ACC112 (cell line): ENCODE data around the gene CLEC1A.

ENCODE experiments used
- H2AFZ ChIP-seq: fragments of 200-600 bp; sonication (generic); one replicate; pipeline ENCODE4 v1.6.0; 2017; ENCODE audit warnings: antibody characterized with exemption, low read length; ENCODE audit not compliant: unreplicated experiment
- H3K27ac ChIP-seq: fragments of 200-600 bp; sonication (generic); 2 replicates; pipeline ENCODE4 v1.5.1; 2014; ENCODE audit warnings: low read depth, mild to moderate bottlenecking, antibody characterized with exemption, low read length, moderate library complexity
- H3K27me3 ChIP-seq: fragments of 200-600 bp; sonication (generic); 2 replicates; pipeline ENCODE4 v1.6.1; 2014; ENCODE audit warnings: mild to moderate bottlenecking, antibody characterized with exemption, low read length, moderate library complexity, mixed read lengths; ENCODE audit not compliant: insufficient read depth
- H3K36me3 ChIP-seq: fragments of 200-600 bp; sonication (generic); 2 replicates; pipeline ENCODE4 v1.6.1; 2016; ENCODE audit warnings: mild to moderate bottlenecking, antibody characterized with exemption, low read length, moderate library complexity, mixed read lengths; ENCODE audit not compliant: insufficient read depth
- H3K4me1 ChIP-seq: fragments of 200-600 bp; sonication (generic); one replicate; pipeline ENCODE4 v1.6.1; 2016; ENCODE audit warnings: low read length, mixed read lengths; ENCODE audit not compliant: insufficient read depth, unreplicated experiment, control insufficient read depth
- H3K4me3 ChIP-seq: fragments of 200-600 bp; sonication (generic); 2 replicates; pipeline ENCODE4 v1.5.1; 2014; ENCODE audit warnings: mild to moderate bottlenecking, low read depth, low read length
- H3K79me2 ChIP-seq: fragments of 200-600 bp; sonication (generic); one replicate; pipeline ENCODE4 v1.6.0; 2016; ENCODE audit warnings: low read length; ENCODE audit not compliant: control insufficient read depth, unreplicated experiment, insufficient read depth

The CLEC1A gene

DNA sequence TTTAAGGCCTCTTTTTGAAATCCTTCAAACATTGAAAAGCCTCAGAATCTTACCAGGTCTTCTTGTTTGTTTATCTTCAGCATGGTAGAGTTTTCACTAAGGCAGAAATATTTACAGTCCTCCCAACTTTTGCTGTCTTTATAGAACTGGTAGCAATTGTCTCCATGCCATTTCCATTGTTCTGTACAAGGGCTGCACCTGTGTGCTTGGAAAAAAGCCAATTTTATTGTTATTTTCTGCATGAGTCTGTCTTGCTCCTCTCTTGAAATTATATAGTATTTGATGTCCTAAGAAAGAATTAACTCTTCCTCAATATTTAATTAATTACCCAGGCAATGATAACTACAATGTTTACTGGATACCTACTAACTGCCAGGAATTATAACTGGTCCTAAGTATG is 23.3 kb downstream of the CLEC1A start:
- no peaks in the 10 kb centered on the region for H3K79me2 ChIP-seq
- H3K27ac ChIP-seq, result no peak overlapping the region
- H3K27me3 ChIP-seq, result peaks cover 57% of the 10 kb centered on the region
- no peak overlapping the region for H2AFZ ChIP-seq
- H3K4me1 ChIP-seq, result no peaks in the 10 kb centered on the region
- H3K36me3 ChIP-seq, result no peaks in the 10 kb centered on the region
- no peak overlapping the region for H3K4me3 ChIP-seq

GRCh38 chr12:10073261-10073660 is 25.5 kb downstream of the CLEC1A start:
- Histone ChIP-seq H3K27me3 (peaks cover 70% of the 10 kb centered on the region), H3K79me2 (no peaks in the 10 kb centered on the region), H2AFZ (no peak overlapping the region), H3K4me1 (no peaks in the 10 kb centered on the region), H3K4me3 (no peak overlapping the region), H3K27ac (no peak overlapping the region), H3K36me3 (no peaks in the 10 kb centered on the region)

DNA sequence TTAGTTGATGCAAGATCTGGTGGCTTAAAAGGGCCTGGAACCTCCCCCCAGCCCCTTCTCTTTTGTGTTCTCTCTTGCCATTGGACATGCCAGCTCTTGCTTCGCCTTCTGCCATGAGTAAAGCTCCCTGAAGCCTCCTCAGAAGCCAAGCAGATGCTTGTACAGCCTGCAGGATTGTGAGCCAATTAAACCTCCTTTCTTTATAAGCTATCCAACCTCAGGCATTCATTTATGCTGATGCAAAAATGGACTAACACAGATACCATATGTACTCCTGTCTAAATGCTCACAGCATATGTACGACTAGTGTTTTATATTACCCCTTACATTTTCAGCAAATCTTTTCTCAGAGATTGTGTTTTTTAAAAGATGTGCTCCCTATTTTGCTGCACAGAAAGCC is 26.7 kb downstream of the CLEC1A start:
- H3K4me3 ChIP-seq, result no peak overlapping the region
- H3K4me1 ChIP-seq, result no peaks in the 10 kb centered on the region
- no peaks in the 10 kb centered on the region for H3K79me2 ChIP-seq
- H2AFZ ChIP-seq, result no peak overlapping the region
- peaks cover 68% of the 10 kb centered on the region for H3K27me3 ChIP-seq
- H3K36me3 ChIP-seq, result no peaks in the 10 kb centered on the region
- H3K27ac ChIP-seq, result no peak overlapping the region

DNA sequence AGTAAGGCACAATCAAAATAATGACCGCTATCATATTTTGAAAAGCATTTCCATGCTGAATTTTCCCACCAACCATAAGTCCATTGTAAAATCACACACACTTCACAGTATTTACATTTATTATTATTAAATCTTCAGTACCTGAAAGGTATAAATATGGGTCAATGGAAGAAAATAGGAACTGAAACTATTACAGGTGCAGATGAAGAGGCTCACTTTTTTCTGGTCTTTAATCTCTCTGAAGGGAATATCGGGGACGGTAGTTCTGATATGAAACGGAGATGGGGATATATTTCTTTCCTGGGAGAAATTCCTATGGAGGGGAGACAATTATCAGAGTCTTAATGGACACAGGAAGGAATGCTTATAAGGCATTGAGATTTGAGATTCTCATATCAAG is 28.4 kb downstream of the CLEC1A start:
- Histone ChIP-seq H3K4me3 (no peak overlapping the region), H3K27me3 (peaks cover 62% of the 10 kb centered on the region), H3K27ac (no peak overlapping the region), H3K36me3 (no peaks in the 10 kb centered on the region), H2AFZ (no peak overlapping the region), H3K79me2 (no peaks in the 10 kb centered on the region), H3K4me1 (no peaks in the 10 kb centered on the region)

DNA sequence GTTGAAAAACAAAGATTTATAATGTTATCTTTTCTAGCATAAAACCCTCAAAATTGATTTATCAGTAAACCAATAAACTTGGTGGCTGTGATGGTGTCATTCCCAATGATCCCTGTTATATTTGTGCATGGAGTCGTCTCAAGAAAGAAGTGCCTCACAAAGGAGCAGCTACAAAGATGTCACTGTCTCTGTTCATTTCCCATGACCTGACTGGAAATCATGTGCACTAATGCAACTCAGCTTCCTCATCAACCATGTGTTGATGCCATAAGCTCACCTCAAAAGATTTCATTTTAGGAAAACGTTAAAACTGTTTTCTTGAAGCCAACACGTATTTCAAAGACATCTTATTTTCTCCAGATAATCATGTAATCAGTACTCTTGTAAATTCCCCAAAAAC is 28.8 kb downstream of the CLEC1A start:
- no peaks in the 10 kb centered on the region for H3K79me2 ChIP-seq
- H3K36me3 ChIP-seq, result no peaks in the 10 kb centered on the region
- H3K4me3 ChIP-seq, result no peak overlapping the region
- peaks cover 60% of the 10 kb centered on the region for H3K27me3 ChIP-seq
- H3K27ac ChIP-seq, result no peak overlapping the region
- no peak overlapping the region for H2AFZ ChIP-seq
- no peaks in the 10 kb centered on the region for H3K4me1 ChIP-seq

GRCh38 chr12:10069099-10069498 is 29.7 kb downstream of the CLEC1A start:
- H3K27me3 ChIP-seq, result peaks cover 53% of the 10 kb centered on the region

DNA sequence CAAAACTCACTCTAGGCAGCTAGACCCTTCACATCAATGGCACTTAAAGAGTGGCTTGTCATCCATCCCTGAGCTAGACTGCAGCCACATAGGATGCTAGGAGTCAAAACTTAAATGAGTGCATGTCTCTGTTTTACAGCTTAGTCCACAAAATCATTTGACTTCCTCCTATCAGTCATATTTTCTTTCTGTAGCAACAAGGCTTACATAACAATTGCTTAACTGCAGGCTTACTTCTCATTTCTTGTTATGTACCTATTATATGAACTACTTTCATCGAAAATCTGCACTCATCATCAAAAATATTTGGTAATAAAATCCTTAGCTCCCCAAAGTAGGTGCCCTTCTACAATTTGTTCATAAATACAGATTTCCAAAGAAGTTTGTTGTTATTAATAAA is 30.1 kb downstream of the CLEC1A start:
- no peaks in the 10 kb centered on the region for H3K4me1 ChIP-seq
- H3K36me3 ChIP-seq, result no peaks in the 10 kb centered on the region
- H3K27me3 ChIP-seq, result peaks cover 53% of the 10 kb centered on the region
- no peaks in the 10 kb centered on the region for H3K79me2 ChIP-seq
- no peak overlapping the region for H3K27ac ChIP-seq
- H3K4me3 ChIP-seq, result no peak overlapping the region
- no peak overlapping the region for H2AFZ ChIP-seq

More at GRCh38 chr12:10069099-10069498, 29.7 kb downstream of the CLEC1A start:
- no peak overlapping the region for H3K27ac ChIP-seq
- no peak overlapping the region for H2AFZ ChIP-seq
- no peaks in the 10 kb centered on the region for H3K79me2 ChIP-seq
- no peaks in the 10 kb centered on the region for H3K4me1 ChIP-seq
- no peak overlapping the region for H3K4me3 ChIP-seq
- H3K36me3 ChIP-seq, result no peaks in the 10 kb centered on the region

GRCh38 chr12:10067942-10068341 is 30.8 kb downstream of the CLEC1A start:
- Histone ChIP-seq H3K79me2 (no peaks in the 10 kb centered on the region), H3K27ac (no peak overlapping the region), H3K36me3 (no peaks in the 10 kb centered on the region), H3K4me3 (no peak overlapping the region), H3K27me3 (peaks cover 47% of the 10 kb centered on the region), H3K4me1 (no peaks in the 10 kb centered on the region), H2AFZ (no peak overlapping the region)

DNA sequence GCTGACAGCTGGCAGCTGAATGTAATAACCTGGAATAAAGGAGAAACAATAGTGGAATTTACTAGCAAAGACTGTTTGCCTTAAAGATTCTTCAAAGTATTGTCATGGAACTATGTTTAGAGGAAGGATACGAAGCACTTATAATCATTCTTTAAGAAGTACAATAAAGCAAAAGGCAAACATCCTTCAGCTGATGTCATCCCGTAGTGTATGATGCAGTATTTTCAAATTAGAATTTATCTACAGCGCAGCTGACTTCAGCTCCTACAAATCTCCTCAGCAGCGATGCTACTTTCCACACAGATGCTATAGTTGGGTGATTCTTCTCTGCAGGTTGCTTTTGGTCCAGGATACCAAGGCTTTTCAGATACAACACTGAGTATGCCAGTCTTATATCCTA is 31.5 kb downstream of the CLEC1A start:
- no peaks in the 10 kb centered on the region for H3K36me3 ChIP-seq
- no peaks in the 10 kb centered on the region for H3K4me1 ChIP-seq
- no peak overlapping the region for H3K27ac ChIP-seq
- H3K27me3 ChIP-seq, result peaks cover 44% of the 10 kb centered on the region
- no peak overlapping the region for H2AFZ ChIP-seq
- no peaks in the 10 kb centered on the region for H3K79me2 ChIP-seq
- H3K4me3 ChIP-seq, result no peak overlapping the region

DNA sequence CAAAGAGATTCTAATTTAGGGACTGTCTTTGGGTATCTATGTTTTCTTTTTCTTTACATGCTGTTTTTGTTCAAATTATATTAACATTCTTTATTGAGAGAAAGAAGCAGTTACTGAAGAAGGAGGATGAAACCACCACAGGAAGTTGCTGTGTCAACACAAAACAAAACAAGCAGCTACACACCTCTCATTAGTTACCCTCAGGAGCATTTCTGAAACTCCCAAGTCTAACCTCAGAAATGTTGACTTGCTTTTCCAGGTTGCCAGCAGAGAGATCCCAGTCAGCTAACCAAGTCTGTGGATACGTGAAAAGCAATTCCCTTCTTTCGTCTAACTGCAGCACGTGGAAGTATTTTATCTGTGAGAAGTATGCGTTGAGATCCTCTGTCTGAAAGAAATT is 33.5 kb downstream of the CLEC1A start:
- no peaks in the 10 kb centered on the region for H3K4me1 ChIP-seq
- H2AFZ ChIP-seq, result no peak overlapping the region
- H3K27ac ChIP-seq, result no peak overlapping the region
- peaks cover 36% of the 10 kb centered on the region for H3K27me3 ChIP-seq
- no peak overlapping the region for H3K4me3 ChIP-seq
- H3K36me3 ChIP-seq, result no peaks in the 10 kb centered on the region
- H3K79me2 ChIP-seq, result no peaks in the 10 kb centered on the region

- no peaks in the 10 kb centered on the region for H3K4me1 ChIP-seq
- H3K27me3 ChIP-seq, result peaks cover 26% of the 10 kb centered on the region
- no peaks in the 10 kb centered on the region for H3K79me2 ChIP-seq
- H3K36me3 ChIP-seq, result no peaks in the 10 kb centered on the region
- H2AFZ ChIP-seq, result no peak overlapping the region
- H3K27ac ChIP-seq, result no peak overlapping the region
- H3K4me3 ChIP-seq, result no peak overlapping the region
Measured at GRCh38 chr12:10058387-10058786, 40.4 kb downstream of the CLEC1A start.
